ENCODE results near the gene S100A7. TPM values are rescaled to one million over a fixed set of nuclear protein-coding genes. Genes with fewer than 3 reads are reported as not detected.

The S100A7 gene
- total RNA-seq, 2 experiments from 2014 or later = not detected

DNA sequence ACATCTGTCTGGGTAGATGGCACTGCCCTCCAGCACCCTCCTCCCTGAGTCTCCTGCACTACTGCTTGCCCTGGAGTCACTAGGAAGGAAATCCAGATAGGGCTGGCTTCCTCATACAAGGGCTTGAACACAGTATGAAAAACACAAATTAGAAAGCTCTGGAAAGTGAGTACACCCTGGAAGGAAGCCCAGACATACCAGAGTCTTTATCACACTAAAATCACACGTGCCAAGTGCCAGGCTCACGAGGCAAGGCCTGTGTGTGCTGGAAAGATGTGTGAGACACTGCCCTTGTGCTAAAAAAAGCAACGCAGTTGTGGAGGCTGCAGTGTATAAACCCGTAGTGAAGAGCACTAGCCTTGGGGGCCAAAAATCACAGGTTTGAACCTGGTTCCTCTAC, 28.3 kb upstream of the S100A7 start:
- ATAC-seq (ENCODE audit: low read depth) (no peak), DNase-seq (no peak)
- H3K36me3 Mint-ChIP-seq = no peaks in the 10 kb centered on the region
- H3K4me3 Mint-ChIP-seq = no peak overlapping the region
- no peaks in the 10 kb centered on the region for H3K9me3 Mint-ChIP-seq
- peaks cover 2% of the 10 kb centered on the region for H3K4me1 Mint-ChIP-seq
- POLR2A ChIA-PET = no interaction called here
- peaks cover 17% of the 10 kb centered on the region for H3K27me3 Mint-ChIP-seq
- H3K27ac Mint-ChIP-seq = no peak overlapping the region

DNA sequence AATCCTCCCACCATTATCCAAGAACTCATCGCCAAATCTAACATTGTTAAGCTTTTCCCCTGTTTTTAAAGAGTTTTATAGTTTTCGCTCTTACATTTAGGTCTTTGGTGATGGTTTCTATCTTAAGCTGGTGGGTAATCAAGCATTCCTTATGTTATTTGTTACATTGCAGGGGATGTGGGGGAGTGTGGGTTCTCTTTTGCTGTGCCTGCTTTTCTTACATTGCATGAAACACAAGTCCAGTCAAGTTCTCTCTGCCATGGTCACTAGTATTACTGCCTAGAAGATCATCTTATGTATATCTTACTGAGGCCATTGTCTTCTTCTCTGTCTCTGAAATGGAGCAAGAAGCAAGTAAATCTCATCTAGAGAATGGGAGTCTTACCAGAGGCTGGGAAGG, 27.3 kb upstream of the S100A7 start:
- Mint-ChIP-seq H3K27me3 (peaks cover 23% of the 10 kb centered on the region), H3K4me1 (peaks cover 2% of the 10 kb centered on the region), H3K27ac (no peak overlapping the region), H3K36me3 (no peaks in the 10 kb centered on the region), H3K4me3 (no peak overlapping the region), H3K9me3 (no peaks in the 10 kb centered on the region)
- POLR2A ChIA-PET = no interaction called here
- no peak for ATAC-seq (ENCODE audit: low read depth)
- DNase-seq = no peak

DNA sequence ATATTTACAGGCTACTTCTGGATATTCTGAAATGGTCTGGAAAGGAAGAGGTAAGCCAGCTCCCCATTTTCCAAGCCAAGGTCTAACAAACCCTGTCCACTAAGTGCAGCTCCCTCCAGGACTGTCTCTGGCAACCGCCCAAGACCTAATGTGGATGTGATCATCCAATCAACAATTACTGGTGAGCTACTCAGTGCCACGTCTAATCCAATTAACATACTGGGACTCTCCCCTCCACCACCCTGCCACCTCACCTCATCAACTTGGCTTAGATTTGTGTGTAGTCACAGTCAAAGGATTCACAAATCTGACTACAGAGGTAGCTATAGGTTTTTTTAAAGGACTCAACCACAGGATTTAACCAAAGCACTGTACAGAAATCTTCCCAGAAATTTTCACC, 25.4 kb upstream of the S100A7 start:
- Mint-ChIP-seq H3K9me3 (no peaks in the 10 kb centered on the region), H3K27me3 (peaks cover 36% of the 10 kb centered on the region), H3K4me3 (no peak overlapping the region), H3K36me3 (no peaks in the 10 kb centered on the region), H3K4me1 (no peaks in the 10 kb centered on the region), H3K27ac (no peak overlapping the region)
- ATAC-seq (ENCODE audit: low read depth) (no peak), DNase-seq (no peak)
- POLR2A ChIA-PET = no interaction called here

DNA sequence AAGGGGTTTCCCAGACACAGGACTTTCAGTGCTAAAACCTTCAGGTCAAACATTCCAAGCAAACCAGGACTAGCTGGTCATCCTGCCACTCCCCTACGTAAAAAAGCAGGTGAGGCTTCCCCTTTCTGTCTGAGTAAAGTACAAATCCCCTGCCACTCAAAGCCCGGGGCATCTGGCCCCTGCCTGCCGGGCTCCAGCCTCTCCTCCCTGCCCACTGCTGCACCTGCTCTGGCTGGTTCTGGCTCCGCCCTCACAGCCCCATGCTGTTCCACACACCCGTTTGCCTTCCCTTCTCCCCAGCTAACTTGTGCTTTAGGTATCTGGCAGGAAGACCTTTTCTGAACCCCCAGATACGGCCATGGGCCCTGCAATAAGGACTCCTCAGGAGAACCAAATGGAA, 23.3 kb upstream of the S100A7 start:
- POLR2A ChIA-PET = no interaction called here
- Mint-ChIP-seq H3K9me3 (no peaks in the 10 kb centered on the region), H3K36me3 (no peaks in the 10 kb centered on the region), H3K27me3 (peaks cover 49% of the 10 kb centered on the region), H3K4me1 (no peaks in the 10 kb centered on the region), H3K4me3 (no peak overlapping the region), H3K27ac (no peak overlapping the region)
- ATAC-seq (ENCODE audit: low read depth) = no peak
- no peak for DNase-seq

DNA sequence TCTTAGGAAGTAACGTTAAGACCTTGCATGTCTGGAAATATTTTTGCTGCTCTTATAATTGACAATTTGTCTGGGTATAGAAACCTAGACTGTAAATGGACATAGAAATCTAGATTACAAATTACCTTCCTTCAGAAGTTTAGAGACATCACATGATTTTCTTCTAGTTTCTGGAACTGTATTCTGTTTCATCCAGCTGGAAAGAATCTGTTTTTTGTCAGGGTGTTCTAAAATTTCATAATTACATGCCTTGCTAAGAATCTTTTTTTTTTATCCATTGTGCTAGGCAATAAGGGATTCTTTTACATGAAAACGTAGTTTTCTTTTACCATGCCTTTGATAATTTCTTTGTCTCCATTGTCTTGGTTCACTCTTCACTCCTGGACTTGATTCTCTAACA, 20.7 kb upstream of the S100A7 start:
- H3K9me3 Mint-ChIP-seq = no peaks in the 10 kb centered on the region
- POLR2A ChIA-PET = no interaction called here
- H3K36me3 Mint-ChIP-seq = no peaks in the 10 kb centered on the region
- DNase-seq = no peak
- H3K4me3 Mint-ChIP-seq = no peak overlapping the region
- H3K4me1 Mint-ChIP-seq = no peaks in the 10 kb centered on the region
- no peak overlapping the region for H3K27ac Mint-ChIP-seq
- ATAC-seq (ENCODE audit: low read depth) = no peak
- peaks cover 55% of the 10 kb centered on the region for H3K27me3 Mint-ChIP-seq

DNA sequence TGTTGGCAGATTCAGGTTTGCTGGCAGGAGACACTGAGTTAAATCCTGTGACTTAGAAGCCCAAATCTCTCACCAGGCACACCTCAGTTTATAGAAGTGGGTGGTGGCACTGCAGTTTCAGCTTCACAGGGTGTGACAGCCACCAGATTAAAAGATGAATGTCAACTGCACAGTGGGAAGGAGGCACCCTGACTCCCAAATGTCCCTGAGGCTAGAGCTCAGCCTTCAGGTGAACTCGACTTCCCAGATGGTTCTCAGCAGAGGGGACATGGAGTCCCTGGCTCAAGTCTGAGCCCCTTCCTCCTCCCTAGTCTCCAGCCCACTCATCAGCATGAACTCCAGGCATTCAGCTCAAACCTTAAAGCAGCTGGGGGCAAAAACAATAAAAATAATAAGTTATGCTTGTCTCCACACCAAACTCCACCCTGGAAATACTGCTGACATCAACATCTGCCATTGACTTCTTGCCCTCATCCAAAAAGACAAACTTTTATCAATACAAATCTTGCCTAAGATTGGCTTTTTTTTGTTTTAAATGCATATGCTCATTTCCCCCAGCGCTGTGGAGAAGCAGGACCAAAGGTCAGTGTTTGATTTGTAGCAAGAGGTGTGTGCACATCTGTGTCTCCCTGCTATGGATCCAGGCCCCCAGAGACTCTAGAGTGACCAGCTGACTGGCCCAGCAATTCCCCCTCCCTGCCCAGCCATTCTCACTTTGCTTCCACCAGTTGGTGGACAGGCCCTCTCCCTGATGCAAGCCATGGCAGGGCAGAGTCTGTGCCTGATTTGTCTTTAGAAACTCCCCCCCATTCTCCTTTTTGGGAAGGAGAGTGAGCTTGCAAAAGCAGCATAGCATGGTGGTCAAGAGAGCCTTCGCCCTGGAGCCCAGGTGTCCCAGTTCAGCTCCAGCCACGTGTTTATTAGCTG, 18.5 kb upstream of the S100A7 start:
- Mint-ChIP-seq H3K4me1 (no peaks in the 10 kb centered on the region), H3K4me3 (no peak overlapping the region), H3K27me3 (peaks cover 50% of the 10 kb centered on the region), H3K27ac (no peak overlapping the region), H3K36me3 (no peaks in the 10 kb centered on the region), H3K9me3 (no peaks in the 10 kb centered on the region)
- DNase-seq (no peak), ATAC-seq (ENCODE audit: low read depth) (no peak)
- POLR2A ChIA-PET = no interaction called here

DNA sequence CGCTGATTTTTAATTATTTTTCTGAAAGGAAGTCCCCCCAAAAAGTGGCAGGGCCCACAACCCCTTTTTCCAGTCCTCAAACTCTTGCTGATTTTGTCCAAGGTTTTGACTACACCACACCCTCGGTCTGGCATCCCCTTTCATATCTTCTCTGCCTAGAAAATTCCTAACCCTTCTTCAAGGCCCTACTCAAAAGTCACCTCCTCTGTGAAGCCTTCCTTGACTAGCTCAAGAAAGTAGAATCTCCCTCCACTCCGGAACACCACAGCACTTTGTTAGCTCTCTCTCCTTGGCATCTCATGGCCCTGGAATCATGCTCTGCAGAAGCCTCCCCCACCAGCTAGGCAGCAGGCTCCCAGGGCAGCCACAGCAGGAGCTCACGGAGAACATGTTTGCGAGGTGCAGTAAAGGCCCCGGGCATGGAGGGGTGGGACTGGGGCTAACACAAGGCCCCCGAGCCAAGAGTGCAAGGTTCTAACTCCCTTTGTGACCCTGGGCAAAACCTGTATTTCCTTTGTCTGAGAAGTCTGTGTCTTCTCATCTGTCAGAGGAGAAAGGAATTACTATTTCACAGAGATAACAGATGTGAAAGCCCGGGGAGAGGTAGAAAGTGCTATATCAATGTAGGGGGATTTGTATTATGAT, 17.7 kb upstream of the S100A7 start:
- H3K36me3 Mint-ChIP-seq = no peaks in the 10 kb centered on the region
- H3K4me1 Mint-ChIP-seq = no peaks in the 10 kb centered on the region
- H3K27me3 Mint-ChIP-seq = peaks cover 46% of the 10 kb centered on the region
- H3K4me3 Mint-ChIP-seq = no peak overlapping the region
- H3K9me3 Mint-ChIP-seq = peaks cover under 1% of the 10 kb centered on the region
- no peak for DNase-seq
- H3K27ac Mint-ChIP-seq = no peak overlapping the region
- ATAC-seq (ENCODE audit: low read depth) = no peak
- POLR2A ChIA-PET = no interaction called here

DNA sequence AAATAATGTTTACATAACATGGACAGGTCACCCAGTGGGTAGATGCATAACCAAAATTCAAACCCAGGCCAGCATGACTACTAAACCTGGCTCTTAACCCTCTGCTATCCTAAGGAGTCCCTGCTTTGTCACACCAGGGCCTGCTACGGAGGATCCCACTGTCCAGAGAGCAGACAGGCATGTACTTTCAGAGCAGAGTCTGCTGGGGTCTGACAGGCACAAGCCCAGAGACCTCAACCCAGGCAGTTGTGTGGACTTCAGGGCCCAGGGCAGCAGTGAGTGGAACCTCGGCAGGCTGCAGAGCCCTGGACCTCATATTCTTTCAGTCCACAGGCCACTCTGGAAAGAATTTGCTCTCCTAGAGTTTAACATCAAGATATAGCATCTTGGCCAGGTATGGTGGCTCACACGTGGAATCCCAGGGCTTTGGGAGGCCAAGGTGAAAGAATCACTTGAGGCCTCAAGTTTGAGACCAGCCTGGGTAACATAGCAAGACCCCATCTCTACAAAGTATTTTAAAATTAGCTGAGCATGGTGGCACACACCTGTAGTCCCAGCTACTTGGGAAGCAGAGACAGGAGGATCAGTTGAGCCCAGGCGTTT, 16.1 kb upstream of the S100A7 start:
- Mint-ChIP-seq H3K9me3 (peaks cover 10% of the 10 kb centered on the region), H3K27ac (no peak overlapping the region), H3K36me3 (no peaks in the 10 kb centered on the region), H3K27me3 (peaks cover 32% of the 10 kb centered on the region), H3K4me3 (no peak overlapping the region), H3K4me1 (no peaks in the 10 kb centered on the region)
- no peak for DNase-seq
- POLR2A ChIA-PET = no interaction called here
- no peak for ATAC-seq (ENCODE audit: low read depth)

DNA sequence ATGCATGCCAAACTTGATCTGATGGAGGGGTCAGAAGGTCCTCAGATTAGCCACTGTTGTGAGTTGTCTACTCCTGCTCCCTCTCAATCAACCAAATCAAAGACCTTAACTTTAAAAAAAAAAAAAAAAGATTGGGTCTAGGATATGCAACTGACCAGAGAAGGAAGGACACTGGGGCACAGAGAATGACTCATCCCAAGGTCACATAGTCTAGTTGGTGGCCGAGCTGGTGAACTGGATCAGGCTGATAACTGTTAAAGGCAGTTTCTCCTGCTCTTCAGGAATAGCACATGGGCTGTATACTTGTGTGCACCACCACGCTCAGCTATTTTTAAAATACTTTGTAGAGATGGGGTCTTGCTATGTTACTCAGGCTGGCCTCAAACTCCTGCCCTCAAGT, 14.8 kb upstream of the S100A7 start:
- POLR2A ChIA-PET = no interaction called here
- ATAC-seq (ENCODE audit: low read depth) = no peak
- Mint-ChIP-seq H3K27ac (no peak overlapping the region), H3K36me3 (no peaks in the 10 kb centered on the region), H3K4me1 (peaks cover 3% of the 10 kb centered on the region), H3K9me3 (peaks cover 15% of the 10 kb centered on the region), H3K4me3 (no peak overlapping the region), H3K27me3 (peaks cover 20% of the 10 kb centered on the region)
- no peak for DNase-seq

DNA sequence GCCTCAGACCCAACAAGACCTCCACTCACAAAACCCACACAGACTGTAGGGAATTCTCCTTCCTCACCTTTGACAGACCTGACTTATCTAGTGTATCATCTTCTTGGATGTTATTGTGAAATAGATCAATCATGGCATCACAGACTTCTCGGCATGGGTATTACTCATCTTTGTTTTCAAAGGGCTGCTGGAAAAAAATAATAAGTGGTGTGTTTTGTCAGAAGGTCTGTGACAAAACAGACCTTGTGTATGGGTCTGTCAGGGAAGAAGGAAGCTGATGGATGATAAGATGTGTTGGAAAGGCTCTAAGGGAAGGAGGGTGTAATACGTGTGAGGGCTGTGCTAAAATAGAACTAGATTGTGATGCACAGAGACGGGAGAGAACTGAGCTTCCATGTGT, 13.9 kb upstream of the S100A7 start:
- Mint-ChIP-seq H3K4me3 (no peak overlapping the region), H3K36me3 (no peaks in the 10 kb centered on the region), H3K27ac (no peak overlapping the region), H3K4me1 (peaks cover 3% of the 10 kb centered on the region), H3K9me3 (peaks cover 15% of the 10 kb centered on the region), H3K27me3 (peaks cover 18% of the 10 kb centered on the region)
- ATAC-seq (ENCODE audit: low read depth) (no peak), DNase-seq (no peak)
- POLR2A ChIA-PET = no interaction called here

DNA sequence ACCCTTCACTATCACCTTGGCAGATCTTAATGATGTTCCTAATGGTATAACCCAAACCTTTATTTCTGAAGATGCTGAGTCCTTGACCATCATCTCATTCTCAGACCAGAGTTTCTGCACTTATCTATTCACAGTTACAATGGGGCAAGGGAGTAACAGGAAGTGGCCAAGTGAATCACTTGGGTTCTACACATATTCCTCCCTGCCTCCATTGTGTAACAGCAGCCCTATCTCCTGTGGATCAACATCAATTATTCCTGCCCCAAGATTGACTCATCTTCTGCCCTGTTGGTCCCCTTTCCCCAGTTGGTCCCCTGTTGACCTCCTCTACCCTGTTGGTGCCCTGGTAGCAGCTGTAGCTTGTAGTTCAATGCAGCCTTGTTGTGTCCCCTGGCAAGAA, 10.3 kb upstream of the S100A7 start:
- Mint-ChIP-seq H3K36me3 (no peaks in the 10 kb centered on the region), H3K4me1 (peaks cover 6% of the 10 kb centered on the region), H3K27me3 (peaks cover 15% of the 10 kb centered on the region), H3K27ac (no peak overlapping the region), H3K4me3 (no peak overlapping the region), H3K9me3 (peaks cover 15% of the 10 kb centered on the region)
- POLR2A ChIA-PET = no interaction called here
- no peak for ATAC-seq (ENCODE audit: low read depth)
- DNase-seq = no peak

DNA sequence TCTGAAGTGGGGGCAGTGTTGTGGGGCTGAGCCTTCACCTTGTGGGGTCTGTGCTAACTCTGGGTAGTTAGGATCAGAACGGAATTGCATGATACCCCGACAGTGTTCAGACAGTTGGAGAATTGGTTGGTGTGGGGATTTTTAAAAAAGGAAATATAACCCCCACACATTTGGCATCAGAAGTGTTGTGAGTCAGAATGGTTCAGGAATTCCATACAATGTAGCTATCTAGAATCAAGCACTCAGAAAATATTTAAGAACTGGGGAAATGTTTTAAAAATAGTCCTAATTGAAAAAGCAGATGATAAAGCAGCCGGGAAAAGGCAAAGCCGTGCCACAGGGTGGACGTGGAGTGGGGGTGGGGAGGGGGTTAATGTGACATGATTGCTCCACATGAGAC, 6.5 kb upstream of the S100A7 start:
- Mint-ChIP-seq H3K27ac (no peak overlapping the region), H3K36me3 (no peaks in the 10 kb centered on the region), H3K4me3 (no peak overlapping the region), H3K4me1 (peaks cover 7% of the 10 kb centered on the region), H3K9me3 (peaks cover 8% of the 10 kb centered on the region), H3K27me3 (peaks cover 28% of the 10 kb centered on the region)
- POLR2A ChIA-PET = no interaction called here
- ATAC-seq (ENCODE audit: low read depth) (no peak), DNase-seq (no peak)

DNA sequence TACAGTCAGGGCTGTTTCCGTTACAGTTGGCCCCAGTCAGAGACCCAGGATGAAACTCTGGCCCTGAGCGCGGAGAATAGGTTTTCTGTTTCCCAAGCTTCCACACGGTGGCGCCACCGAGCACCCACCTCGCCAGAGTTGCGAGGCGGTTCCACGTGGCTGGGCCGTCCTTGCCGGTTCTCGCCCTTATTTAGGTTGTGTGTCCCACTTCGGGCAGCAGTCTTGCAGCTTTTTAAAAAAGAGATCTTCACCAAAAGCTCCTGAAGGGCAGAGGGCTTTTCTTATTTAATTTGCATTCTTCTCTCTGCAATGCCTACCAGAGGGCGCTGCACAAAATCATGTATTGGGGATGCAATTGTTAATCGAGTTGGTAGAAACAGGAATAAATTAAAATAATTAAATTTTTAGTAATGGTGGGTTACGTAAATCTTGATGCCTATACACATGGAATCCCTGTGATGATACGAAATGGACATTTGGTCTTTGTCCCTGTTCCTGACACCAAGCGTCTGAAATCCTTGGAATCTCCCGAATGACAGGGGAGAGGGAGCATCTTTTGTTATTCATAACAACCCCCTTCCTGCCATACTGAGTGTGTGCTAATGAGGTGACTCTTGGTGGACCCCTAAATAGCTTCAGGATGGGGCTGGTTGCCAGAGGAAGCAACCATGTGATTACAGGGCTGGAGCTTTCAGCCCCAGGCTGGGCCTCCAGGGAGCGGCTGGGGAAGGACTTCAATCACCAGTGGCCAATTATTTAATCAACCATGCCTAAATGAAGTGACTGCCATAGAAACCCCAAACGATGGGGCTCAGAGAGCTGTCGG, 5.6 kb upstream of the S100A7 start:
- POLR2A ChIA-PET = no interaction called here
- ATAC-seq (ENCODE audit: low read depth) = peak; percentile 68
- Mint-ChIP-seq H3K4me3 (no peak overlapping the region), H3K27me3 (peaks cover 28% of the 10 kb centered on the region), H3K27ac (no peak overlapping the region), H3K36me3 (no peaks in the 10 kb centered on the region), H3K4me1 (peaks cover 7% of the 10 kb centered on the region), H3K9me3 (peaks cover 5% of the 10 kb centered on the region)
- DNase-seq = peak; percentile 72
